GM10847 (cell line): Measurements from ENCODE around the gene CARD19.

Experiments
- POLR2A ChIP-seq: IDR thresholded peaks from 2 replicates; pipeline ENCODE4 v1.6.1; 2011; ENCODE audit not compliant: insufficient read length; ENCODE audit errors: extremely low read depth

The CARD19 gene

GRCh38 chr9:93107151-93107824 is 11.3 kb downstream of the CARD19 start:
- no peak for TF ChIP-seq POLR2A

DNA sequence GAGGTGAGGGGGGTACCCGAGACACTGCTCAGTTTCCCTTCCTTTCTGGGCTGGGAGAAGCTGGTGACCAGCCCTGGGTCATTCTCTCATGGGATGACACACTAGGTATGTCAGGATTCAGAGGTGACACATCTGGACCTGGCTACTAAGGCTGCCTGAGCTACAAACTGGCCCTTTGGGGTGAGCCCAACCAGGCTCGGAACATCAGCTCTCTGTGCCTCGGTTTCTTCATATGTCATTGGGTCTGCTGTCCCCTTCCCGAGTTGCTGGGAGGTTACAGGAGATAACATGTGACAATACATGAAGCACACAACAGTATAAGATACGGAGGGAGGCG is 11.8 kb downstream of the CARD19 start:
- no peak for TF ChIP-seq POLR2A

DNA sequence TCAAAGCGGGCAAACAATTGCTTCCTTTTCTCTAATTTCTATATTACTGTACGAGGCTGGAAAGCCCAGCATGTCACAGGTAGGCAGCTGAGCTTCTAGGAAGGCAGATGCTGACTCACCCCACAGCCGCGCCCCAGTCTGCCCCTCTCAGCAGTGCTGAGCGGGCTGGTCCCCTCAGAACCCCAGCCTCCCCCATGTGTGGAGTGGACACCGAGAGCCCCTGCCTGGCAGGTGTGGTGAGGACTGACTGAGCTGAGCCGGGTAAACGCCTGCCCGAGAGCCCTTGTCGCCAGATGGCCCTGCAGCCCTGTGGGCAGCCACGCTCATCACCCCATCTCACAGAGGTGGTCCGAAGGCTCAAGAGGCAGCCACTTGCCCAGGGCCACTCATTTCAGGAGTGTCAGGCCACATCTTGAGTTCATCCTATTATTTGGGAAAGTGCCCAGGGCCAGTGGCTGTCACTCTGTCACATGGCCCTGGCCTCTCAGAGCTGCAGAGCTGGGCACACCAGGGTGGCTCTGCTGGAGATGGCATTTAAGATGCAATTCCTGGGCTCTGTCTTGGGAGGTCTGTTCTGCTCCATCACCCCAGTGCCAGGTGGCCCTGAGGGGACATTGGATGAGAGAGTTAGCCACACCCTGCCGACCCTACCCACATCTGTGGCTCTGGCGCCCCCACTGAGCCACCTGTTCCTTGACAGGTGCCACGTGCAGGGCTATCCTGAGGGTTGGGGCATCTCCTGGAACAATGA is 12.4 kb downstream of the CARD19 start:
- TF ChIP-seq POLR2A = no peak

GRCh38 chr9:93110311-93110855 is 14.4 kb downstream of the CARD19 start:
- no peak for TF ChIP-seq POLR2A

GRCh38 chr9:93111001-93111370 is 15.0 kb downstream of the CARD19 start:
- no peak for TF ChIP-seq POLR2A

GRCh38 chr9:93111371-93112115 is 15.5 kb downstream of the CARD19 start:
- no peak for TF ChIP-seq POLR2A

DNA sequence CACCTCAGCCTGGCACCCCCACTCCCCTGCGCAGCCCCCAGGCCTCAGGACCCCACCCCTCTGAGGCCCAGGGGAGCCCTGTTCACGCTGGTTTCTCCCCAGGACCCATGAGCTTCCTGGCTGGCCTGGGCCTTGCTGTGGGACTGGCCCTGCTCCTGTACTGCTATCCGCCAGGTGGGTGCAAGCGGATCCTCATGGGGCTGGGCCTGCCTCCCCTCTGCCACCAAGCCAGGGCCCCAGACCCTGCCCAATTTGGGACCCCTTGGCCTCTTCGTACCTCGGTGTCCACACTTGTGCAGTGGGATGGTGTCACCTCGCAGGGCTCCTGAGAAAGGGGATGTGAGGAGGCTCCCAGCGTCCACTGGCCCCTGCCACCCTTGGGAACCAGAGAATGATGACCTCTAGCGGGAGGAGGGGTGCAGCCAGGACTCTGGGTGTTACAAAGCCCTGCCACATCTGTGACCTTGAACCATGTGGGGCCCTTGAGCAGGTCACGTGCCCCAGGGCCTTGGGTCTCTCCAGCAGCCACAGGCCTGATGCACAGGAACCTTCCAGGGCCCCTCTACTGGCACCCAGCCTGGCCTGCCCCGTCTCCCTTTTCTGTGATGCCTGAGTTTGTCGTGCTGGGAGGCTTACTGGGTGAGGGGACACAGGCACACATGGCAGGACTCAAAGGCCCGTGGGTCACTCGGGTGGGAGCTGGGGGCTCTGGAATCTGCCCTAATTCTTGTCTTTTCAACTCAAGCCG is 16.3 kb downstream of the CARD19 start:
- no peak for TF ChIP-seq POLR2A

DNA sequence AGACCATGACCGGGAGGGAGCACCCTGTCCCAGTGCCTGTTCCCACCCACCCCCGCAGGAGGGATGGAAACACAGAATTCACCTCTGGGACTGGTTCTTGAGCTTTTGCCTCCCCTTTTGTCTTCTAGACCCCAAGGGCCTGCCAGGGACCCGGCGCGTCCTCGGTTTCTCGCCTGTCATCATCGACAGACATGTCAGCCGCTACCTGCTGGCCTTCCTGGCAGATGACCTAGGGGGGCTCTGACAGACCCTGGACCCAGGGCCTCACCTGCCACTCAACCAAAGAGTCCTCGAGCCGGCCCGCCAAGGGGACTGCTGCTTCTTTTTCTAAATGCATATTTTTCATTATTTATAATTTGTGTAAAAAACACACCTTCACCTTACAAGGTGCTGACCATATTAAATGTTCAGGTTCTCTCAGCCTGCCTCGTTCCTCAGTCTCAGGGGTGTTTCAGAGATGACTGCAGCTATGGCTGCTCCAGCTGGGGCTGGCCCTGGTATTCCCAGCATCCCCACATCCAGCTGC is 16.9 kb downstream of the CARD19 start:
- TF ChIP-seq POLR2A = no peak

DNA sequence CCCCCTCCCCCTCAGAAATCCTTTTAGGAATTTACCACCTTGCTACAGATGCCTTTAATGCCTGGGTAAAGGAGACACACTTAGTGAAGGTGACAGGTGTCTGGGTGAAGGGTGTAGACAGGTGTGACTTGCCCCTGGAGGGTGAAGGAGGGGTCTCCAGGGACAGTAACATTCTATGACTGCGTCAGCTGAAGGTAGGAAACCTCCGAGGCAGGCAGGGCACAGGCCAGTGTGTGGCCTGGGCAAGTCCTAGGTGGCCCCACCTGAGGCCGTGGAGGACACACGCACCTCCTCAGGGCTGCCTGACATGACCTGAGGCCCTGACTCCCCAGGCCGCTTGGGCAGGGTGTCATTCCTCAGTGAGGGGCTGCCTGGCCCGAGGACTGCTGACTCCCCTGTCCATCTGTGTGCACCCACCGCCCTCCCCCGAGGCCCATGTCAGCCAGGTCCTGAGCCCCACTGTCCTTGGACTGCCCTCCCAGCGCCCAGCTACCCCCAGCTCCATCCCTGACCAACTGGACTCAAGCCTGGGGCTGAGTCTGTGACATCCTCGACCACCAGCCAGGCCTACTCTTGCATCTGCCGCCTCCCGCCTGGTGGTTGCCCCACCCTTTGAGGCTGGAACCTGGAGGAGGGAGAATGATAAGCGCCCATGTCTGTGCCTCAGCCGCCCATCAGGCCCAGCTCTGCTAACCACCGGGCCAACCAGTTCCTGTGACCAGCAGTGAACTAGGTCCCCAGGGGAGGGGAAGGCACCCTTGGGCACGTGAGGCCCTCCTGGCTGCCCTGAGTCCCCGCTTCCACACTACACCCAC is 18.4 kb downstream of the CARD19 start:
- no peak for TF ChIP-seq POLR2A

DNA sequence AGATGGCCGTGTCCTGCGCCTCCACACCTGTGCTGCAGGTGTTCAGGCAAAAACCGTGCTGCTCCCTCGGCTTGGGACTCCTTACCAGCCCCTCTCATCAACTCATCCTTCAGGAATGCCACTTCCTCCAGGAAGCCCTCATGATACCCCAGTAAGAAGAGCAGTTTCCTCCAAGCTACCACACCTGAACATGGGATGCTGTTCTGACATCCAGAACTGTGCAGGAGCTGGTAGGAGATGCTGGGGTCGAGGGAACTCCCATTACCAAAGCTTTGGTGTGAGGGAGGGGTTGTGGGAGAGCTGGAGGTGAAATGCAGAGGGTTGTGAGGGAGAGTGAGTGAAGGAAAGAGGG is 18.9 kb downstream of the CARD19 start:
- no peak for TF ChIP-seq POLR2A

DNA sequence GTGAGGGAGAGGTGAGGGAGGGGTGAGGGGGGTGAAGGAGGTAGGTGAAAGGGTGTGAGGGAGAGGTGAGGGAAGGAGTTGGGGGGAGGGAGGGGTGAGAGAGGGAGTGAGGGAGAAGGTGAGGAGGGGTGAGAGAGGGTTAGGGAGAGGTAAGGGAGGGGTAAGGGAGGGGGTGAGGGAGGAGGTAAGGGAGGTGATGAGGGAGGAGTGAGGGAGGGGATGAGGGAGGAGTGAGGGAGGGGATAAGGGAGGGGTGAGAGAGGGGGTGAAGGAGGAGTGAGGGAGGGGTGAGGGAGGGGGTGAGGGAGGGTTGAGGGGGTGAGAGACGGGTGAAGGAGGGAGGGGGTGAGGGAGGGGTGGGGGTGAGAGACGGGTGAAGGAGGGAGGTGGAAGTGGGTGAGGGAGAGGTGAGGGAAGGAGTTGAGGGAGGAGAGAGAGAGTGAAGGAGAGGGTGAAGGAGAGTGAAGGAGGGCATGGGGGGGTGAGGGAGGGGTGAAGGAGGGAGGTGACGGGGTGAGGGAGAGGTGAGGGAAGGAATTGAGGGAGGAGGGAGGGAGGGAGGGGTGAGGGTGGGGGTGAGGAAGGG is 19.6 kb downstream of the CARD19 start:
- no peak for TF ChIP-seq POLR2A

DNA sequence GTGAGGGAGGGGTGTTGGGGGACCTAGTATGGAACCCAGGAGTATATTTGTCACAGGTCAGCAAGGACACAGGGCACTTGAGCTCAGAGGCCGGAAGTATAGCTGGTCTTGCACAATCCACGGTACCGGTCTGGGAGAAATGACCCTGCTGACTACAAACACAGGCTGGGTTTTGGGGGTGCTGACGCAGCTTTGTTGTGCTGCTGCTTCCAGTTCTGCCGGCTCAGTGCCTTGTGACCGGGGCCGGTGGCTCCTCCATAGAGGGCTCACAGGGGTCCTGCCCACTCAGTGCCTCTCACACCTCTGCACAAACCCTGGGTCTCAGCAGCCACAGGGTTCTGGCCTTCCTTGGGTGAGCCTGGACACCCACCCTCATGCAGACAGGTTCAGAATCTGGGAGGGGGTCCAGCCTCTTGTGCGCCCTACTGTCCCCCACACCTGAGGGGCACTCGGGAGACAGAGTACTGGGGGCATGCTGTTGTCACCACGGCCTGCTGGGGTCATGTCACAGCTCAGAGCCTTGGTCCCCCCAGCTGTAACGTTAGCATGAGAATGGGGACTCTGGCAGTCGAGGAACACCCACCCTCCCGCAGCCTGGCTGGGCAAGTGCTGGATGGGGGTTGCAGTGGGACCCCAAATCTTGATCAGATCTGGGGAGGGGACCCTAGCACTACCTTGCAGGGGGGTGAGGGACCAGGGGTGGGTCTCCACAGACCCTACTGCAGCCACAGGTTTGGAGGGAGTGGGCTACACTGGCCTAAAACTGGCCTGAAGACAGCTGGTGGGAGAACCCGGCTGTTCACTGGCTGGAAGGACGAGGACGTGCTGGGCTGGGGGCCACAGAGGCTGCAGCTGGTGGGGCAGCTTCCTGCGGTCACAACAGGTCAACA is 20.3 kb downstream of the CARD19 start:
- TF ChIP-seq POLR2A = no peak
